Activated T-helper 1 cell treated with Interleukin-2 at 50 U/mL for 16 hours (primary cell): Measurements from ENCODE around the gene BCAP29.
"Not testable (repeated sequence)": the region's sequence is repeated elsewhere in the genome, so short reads cannot be mapped to it uniquely, and the experiment has no call there.

Experiments
- DNase-seq: peaks from one replicate; pipeline ENCODE4 v3.0.0-alpha.2; 2020; ENCODE audit warnings: low read depth

The BCAP29 gene

GRCh38 chr7:107579885-107580715 lies at the start of gene BCAP29:
Gene BCAP29, plus strand, starts transcription at chr7:107580246. Its CDS starts 527 bp downstream, at chr7:107580773.
- peak; percentile 55 for DNase-seq

- DNase-seq, result no peak
Observed at GRCh38 chr7:107530751-107531150, 49.3 kb upstream of the BCAP29 start.

- DNase-seq, result no peak
Observed at GRCh38 chr7:107534139-107534538, 45.9 kb upstream of the BCAP29 start.

GRCh38 chr7:107537228-107537627 lies 42.8 kb upstream of the BCAP29 start:
- not testable (repeated sequence) for DNase-seq

- DNase-seq, result no peak
Observed at GRCh38 chr7:107538001-107538400, 42.0 kb upstream of the BCAP29 start.

GRCh38 chr7:107543338-107543993 lies 36.6 kb upstream of the BCAP29 start:
- no peak for DNase-seq

GRCh38 chr7:107544848-107545591 lies 35.0 kb upstream of the BCAP29 start:
- DNase-seq, result no peak

- DNase-seq, result no peak
Observed at GRCh38 chr7:107551936-107552335, 28.1 kb upstream of the BCAP29 start.

- DNase-seq, result no peak
Observed at GRCh38 chr7:107555893-107556292, 24.2 kb upstream of the BCAP29 start.

- no peak for DNase-seq
Observed at GRCh38 chr7:107559864-107560263, 20.2 kb upstream of the BCAP29 start.

GRCh38 chr7:107560898-107561516 lies 19.0 kb upstream of the BCAP29 start:
- no peak for DNase-seq

- no peak for DNase-seq
Observed at GRCh38 chr7:107563081-107563774, 16.8 kb upstream of the BCAP29 start.

- peak; percentile 71 for DNase-seq
Observed at GRCh38 chr7:107563775-107564552, 16.1 kb upstream of the BCAP29 start, which contains the start of the genes COG5 and DUS4L. Gene COG5, minus strand, starts transcription at chr7:107563920. Its CDS starts 24 bp downstream, at chr7:107563896. Gene DUS4L, plus strand, starts transcription at chr7:107563971. Its CDS starts 3,100 bp downstream, at chr7:107567071.

GRCh38 chr7:107564553-107565298 lies 15.3 kb upstream of the BCAP29 start:
- no peak for DNase-seq

- DNase-seq, result no peak
Observed at GRCh38 chr7:107570298-107570697, 9.7 kb upstream of the BCAP29 start.

GRCh38 chr7:107573537-107573936 lies 6.5 kb upstream of the BCAP29 start:
- DNase-seq, result no peak

GRCh38 chr7:107579554-107579884 lies 527 bp upstream of the BCAP29 start:
- DNase-seq, result no peak

GRCh38 chr7:107580716-107581383 lies 804 bp downstream of the BCAP29 start:
- no peak for DNase-seq

- DNase-seq, result no peak
Observed at GRCh38 chr7:107581387-107582013, 1.5 kb downstream of the BCAP29 start.
